Lung (tissue), 12 donors: Measurements from ENCODE around the gene DAB1. TPM values are rescaled to one million over a fixed set of nuclear protein-coding genes. Genes with fewer than 3 reads are reported as not detected.
"Not testable (repeated sequence)": the region's sequence is repeated elsewhere in the genome, so short reads cannot be mapped to it uniquely, and the experiment has no call there.

ENCODE experiments used
- ATAC-seq: fragments of 200-7000 bp; cut with Tn5 transposase; one replicate; pipeline ENCODE4 v1.9.1; 2020; ENCODE audit warnings: moderate number of reproducible peaks; ENCODE audit not compliant: insufficient read depth, low FRiP score
- DNase-seq, 3 donors: peaks; one replicate each; pipeline ENCODE4 v3.0.0-alpha.2; 2013 to 2017
- H3K27ac ChIP-seq, 2 donors: one replicate each; pipeline ENCODE4 v1.5.1; 2013; ENCODE audit warnings: mild to moderate bottlenecking in 2 of 2, moderate library complexity in 2 of 2, control low read depth in 1 of 2, inconsistent platforms in 1 of 2, low read depth in 1 of 2, low read length in 1 of 2
- H3K27me3 ChIP-seq, 3 donors: one replicate each; pipeline ENCODE4 v1.5.1; 2013; ENCODE audit warnings: low read length in 2 of 3; ENCODE audit not compliant: control insufficient read depth in 3 of 3, insufficient read depth in 3 of 3
- H3K36me3 ChIP-seq, 4 donors: one replicate each; pipeline ENCODE4 v1.5.1; 2013; ENCODE audit warnings: low read length in 4 of 4, mild to moderate bottlenecking in 1 of 4, moderate library complexity in 1 of 4; ENCODE audit not compliant: control insufficient read depth in 4 of 4, insufficient read depth in 4 of 4
- H3K4me1 ChIP-seq, 5 donors: one replicate each; pipeline ENCODE4 v1.5.1; 2013; ENCODE audit warnings: low read length in 5 of 5, mild to moderate bottlenecking in 2 of 5, moderate library complexity in 1 of 5; ENCODE audit not compliant: control insufficient read depth in 5 of 5, insufficient read depth in 5 of 5
- H3K4me3 ChIP-seq: one replicate; pipeline ENCODE4 v1.5.1; 2013; ENCODE audit warnings: mild to moderate bottlenecking, control low read depth, moderate library complexity
- H3K9ac ChIP-seq, 2 donors: one replicate each; pipeline ENCODE4 v1.5.1; 2013; ENCODE audit warnings: low read length in 2 of 2, control low read depth in 1 of 2; ENCODE audit not compliant: insufficient read depth in 1 of 2
- H3K9me3 ChIP-seq, 4 donors: one replicate each; pipeline ENCODE4 v1.5.1; 2013; ENCODE audit warnings: low read length in 3 of 4, mild to moderate bottlenecking in 1 of 4, moderate library complexity in 1 of 4; ENCODE audit not compliant: control insufficient read depth in 4 of 4, insufficient read depth in 3 of 4
- WGBS, 2 donors: extraction: QIAGEN DNeasy Blood & Tissue Kit; methylation state at CpG; one replicate each; pipeline ENCODE4 v1.1.7; 2013; 5-methylcytosine and 5-hydroxymethylcytosine counted together
- polyA plus RNA-seq, 2 donors: library from polyadenylated mRNA; stranded (reverse); fragments of 200-250 nt; gene quantifications; one replicate each; pipeline ENCODE4 v1.2.1, GENCODE V29; 2013
- total RNA-seq, 2 donors: library from RNA; depleted of rRNA in 1 of 2; stranded (reverse); fragments of >200 nt in 1 of 2; gene quantifications; one replicate each; pipeline ENCODE4 v1.2.1, GENCODE V29; 2014 to 2021
- TF ChIP-seq, protein P1 (sequence below): IDR thresholded peaks from 2 replicates; pipeline ENCODE4 v1.5.1; 2012; ENCODE audit warnings: mild to moderate bottlenecking; ENCODE audit errors: control extremely low read depth, extremely low read depth
- donor health status: control.
- donor health status: control.
- donor health status: Bipolar disorder and iron deficiency.
- donor health status: healthy.
- donor health status: DM: yes; HTN: yes; CAD: no.

Gene DAB1
- total and polyA plus RNA-seq, 4 donors: 0.06 to 0.77 (median 0.10) TPM

DNA sequence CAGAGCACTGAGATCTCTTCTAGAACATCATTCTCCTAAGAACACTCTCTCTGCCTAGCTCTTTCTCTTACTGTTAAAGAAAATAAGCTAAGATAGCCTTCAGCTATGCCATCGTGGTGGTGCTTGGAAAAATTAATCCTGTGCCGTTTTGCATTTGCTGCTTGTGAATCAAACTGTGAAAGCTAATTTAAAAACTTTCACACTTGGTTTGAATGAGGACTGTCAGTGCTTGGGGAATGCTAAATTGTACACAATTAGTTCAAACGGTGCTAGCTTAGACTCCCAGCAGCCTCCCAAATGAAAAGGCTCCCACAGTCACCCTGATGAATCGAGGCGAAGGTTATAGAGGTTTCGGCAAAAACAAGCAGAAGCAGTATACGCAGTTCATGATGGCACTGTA, 79.6 kb downstream of the DAB1 start:
- no peak overlapping the region for H3K4me3 ChIP-seq
- no peaks in the 10 kb centered on the region for H3K36me3 ChIP-seq
- peaks cover 0 to 5% (median 0%) of the 10 kb centered on the region in 5 donors for H3K4me1 ChIP-seq
- H3K9me3 ChIP-seq: no peaks in the 10 kb centered on the region
- DNase-seq: no peak
- TF ChIP-seq, protein P1, sequence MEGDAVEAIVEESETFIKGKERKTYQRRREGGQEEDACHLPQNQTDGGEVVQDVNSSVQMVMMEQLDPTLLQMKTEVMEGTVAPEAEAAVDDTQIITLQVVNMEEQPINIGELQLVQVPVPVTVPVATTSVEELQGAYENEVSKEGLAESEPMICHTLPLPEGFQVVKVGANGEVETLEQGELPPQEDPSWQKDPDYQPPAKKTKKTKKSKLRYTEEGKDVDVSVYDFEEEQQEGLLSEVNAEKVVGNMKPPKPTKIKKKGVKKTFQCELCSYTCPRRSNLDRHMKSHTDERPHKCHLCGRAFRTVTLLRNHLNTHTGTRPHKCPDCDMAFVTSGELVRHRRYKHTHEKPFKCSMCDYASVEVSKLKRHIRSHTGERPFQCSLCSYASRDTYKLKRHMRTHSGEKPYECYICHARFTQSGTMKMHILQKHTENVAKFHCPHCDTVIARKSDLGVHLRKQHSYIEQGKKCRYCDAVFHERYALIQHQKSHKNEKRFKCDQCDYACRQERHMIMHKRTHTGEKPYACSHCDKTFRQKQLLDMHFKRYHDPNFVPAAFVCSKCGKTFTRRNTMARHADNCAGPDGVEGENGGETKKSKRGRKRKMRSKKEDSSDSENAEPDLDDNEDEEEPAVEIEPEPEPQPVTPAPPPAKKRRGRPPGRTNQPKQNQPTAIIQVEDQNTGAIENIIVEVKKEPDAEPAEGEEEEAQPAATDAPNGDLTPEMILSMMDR: no peak
- H3K27ac ChIP-seq: no peak overlapping the region
- H3K27me3 ChIP-seq: no peaks in the 10 kb centered on the region
- no peak overlapping the region for H3K9ac ChIP-seq
- no peak for ATAC-seq
- 88 to 91% methylated on average over 7 of the region's 7 CpGs for WGBS, 2 donors

DNA sequence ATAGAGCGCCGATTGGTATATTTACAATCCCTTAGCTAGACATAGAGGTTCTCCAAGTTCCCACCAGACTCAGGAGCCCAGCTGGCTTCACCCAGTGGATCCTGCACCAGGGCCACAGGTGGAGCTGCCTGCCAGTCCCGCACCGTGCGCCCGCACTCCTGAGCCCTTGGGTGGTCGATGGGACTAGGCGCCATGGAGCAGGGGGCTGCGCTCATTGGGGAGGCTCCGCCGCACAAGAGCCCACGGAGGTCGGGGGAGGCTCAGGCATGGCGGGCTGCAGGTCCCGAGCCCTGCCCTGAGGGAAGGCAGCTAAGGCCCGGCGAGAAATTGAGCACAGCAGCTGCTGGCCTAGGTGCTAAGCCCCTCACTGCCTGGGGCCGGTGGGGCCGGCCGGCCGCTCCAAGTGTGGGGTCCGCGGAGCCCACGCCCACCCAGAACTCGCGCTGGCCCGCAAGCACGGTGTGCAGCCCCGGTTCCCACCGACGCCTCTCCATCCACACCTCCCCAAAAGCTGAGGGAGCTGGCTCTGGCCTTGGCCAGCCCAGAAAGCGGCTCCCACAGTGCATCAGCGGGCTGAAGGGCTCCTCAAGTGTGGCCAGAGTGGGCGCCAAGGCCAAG, 80.5 kb downstream of the DAB1 start:
- ATAC-seq, H3K36me3 ChIP-seq, DNase-seq, H3K4me3 ChIP-seq, H3K27me3 ChIP-seq, H3K9me3 ChIP-seq, H3K9ac ChIP-seq, H3K27ac ChIP-seq, H3K4me1 ChIP-seq: not testable (repeated sequence)
- 92 to 94% methylated on average over 32 to 34 of the region's 34 CpGs for WGBS, 2 donors

DNA sequence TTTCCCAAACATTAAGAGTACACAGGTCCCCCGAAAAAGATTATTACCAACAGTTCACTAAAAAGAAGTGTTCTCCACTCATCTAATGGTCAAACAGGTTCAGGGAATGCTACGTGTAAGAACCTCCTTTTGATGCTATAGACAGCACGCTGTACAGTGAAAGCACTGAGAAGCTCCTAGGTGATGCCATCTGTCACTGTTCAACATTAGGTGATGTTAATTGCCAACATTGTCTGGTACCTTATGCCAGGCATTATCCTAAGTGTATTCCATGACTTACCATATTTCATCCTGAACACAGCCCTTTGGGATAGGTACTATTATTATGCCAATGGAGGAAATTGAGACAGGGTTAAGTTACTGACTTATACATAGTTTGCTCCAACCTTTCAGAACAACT, 82.1 kb downstream of the DAB1 start:
- no peak overlapping the region for H3K9ac ChIP-seq
- DNase-seq (no peak), ATAC-seq (no peak)
- WGBS, 2 donors: 80 to 83% methylated on average over 3 of the region's 3 CpGs
- TF ChIP-seq, protein P1: no peak
- no peak overlapping the region for H3K4me3 ChIP-seq
- no peaks in the 10 kb centered on the region for H3K27me3 ChIP-seq
- no peak overlapping the region for H3K27ac ChIP-seq
- no peaks in the 10 kb centered on the region for H3K9me3 ChIP-seq
- no peaks in the 10 kb centered on the region for H3K36me3 ChIP-seq
- peaks cover 0 to 5% (median 0%) of the 10 kb centered on the region in 5 donors for H3K4me1 ChIP-seq

DNA sequence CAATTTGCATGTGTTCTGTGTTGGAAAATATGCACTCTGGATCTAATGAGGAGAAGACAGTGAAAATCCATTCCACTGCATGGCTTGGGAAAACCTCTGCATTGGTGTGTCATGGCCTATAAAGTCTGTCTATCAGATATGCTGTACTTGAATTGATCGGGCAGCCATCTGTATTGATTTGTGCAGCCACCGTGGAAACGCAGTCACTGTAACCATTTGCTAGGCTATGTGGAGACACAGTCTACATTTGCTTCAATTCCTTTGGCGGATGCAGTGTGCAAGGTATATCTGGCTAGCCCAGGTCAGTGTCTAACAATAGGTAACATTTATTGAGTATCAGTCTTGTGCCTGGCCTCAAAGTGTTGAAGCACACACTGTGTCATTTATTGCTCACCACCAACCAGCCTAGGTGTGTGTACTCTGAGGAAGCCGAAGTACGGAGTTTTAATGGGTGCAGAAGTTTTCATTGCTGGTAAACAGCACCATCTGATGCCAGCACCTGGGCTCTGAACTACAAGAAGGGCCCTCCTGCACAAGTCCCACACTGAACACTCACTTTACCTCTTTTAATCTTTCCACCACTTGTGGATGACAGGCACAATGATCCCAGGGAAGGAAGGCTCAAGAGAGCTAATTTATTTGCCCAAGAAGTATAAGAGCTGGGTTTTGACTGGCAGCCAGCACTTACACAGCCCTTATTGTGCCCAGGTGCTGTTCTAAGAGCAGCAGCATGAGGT, 83.4 kb downstream of the DAB1 start:
- Histone ChIP-seq H3K9me3 (no peaks in the 10 kb centered on the region), H3K27me3 (no peaks in the 10 kb centered on the region), H3K27ac (no peak overlapping the region), H3K9ac (no peak overlapping the region), H3K36me3 (no peaks in the 10 kb centered on the region), H3K4me1 (peaks cover 0 to 5% (median 0%) of the 10 kb centered on the region in 5 donors), H3K4me3 (no peak overlapping the region)
- TF ChIP-seq, protein P1: no peak
- ATAC-seq (peak; percentile 37), DNase-seq (peak; percentile 22 to 71 (median 49))
- 79 to 82% methylated on average over 6 of the region's 6 CpGs for WGBS, 2 donors
